IMR-90 (cell line): ENCODE results near the gene GSTM1. TPM values are rescaled to one million over a fixed set of nuclear protein-coding genes. Genes with fewer than 3 reads are reported as not detected.

Experiments
- ATAC-seq: fragments of 200-7000 bp; cut with Tn5 transposase; 2 replicates; pipeline ENCODE4 v1.9.1; 2020; ENCODE audit warnings: low read depth, mild to moderate bottlenecking, moderate library complexity
- BruUV-seq: library from RNA; stranded (reverse); fragments of 400-500 nt; replicated peaks from 2 replicates; lab custom pipeline; 2021; lab: Mats Ljungman, UMichigan
- CTCF ChIA-PET: fragments of 300-600 bp; formaldehyde crosslinking; extraction: SDS; loops from one replicate; lab custom pipeline; 2021; ENCODE audit warnings: antibody characterized with exemption; lab: Yijun Ruan, JAX
- POLR2A ChIA-PET: fragments of 300-600 bp; sonication (Branson Sonifier 250); formaldehyde crosslinking; loops from one replicate; lab custom pipeline; 2022; ENCODE audit warnings: antibody characterized with exemption; ENCODE audit not compliant: unreplicated experiment; lab: Charles Lee
- DNase-seq: peaks from one replicate; pipeline ENCODE4 v3.0.0; 2013
- H2AFZ ChIP-seq: replicated peaks from 2 replicates; pipeline ENCODE3; 2013; ENCODE audit warnings: low read length, mild to moderate bottlenecking; ENCODE audit not compliant: poor library complexity
- H2AK5ac ChIP-seq: 2 replicates; pipeline ENCODE4 v1.6.1; 2013; ENCODE audit warnings: low read depth, low read length, inconsistent platforms
- H2AK9ac ChIP-seq: replicated peaks from 2 replicates; pipeline ENCODE3; 2013; ENCODE audit warnings: mild to moderate bottlenecking, low read depth, low read length, moderate library complexity; ENCODE audit not compliant: poor library complexity
- H2BK120ac ChIP-seq: 2 replicates; pipeline ENCODE4 v1.6.1; 2013; ENCODE audit warnings: low read depth, low read length, inconsistent platforms
- H2BK15ac ChIP-seq: 3 replicates; pipeline ENCODE4 v1.6.1; 2013; ENCODE audit warnings: low read depth, low read length, inconsistent platforms
- H2BK20ac ChIP-seq: 2 replicates; pipeline ENCODE4 v1.6.1; 2013; ENCODE audit warnings: low read depth, mild to moderate bottlenecking, inconsistent platforms, low read length, moderate library complexity
- H2BK5ac ChIP-seq: 2 replicates; pipeline ENCODE4 v1.6.1; 2013; ENCODE audit warnings: mild to moderate bottlenecking, low read depth, low read length, inconsistent platforms; ENCODE audit not compliant: poor library complexity, severe bottlenecking
- H3K14ac ChIP-seq: replicated peaks from 2 replicates; pipeline ENCODE4 v1.6.1; 2013; ENCODE audit warnings: low read depth, low read length, inconsistent platforms
- H3K18ac ChIP-seq: 2 replicates; pipeline ENCODE4 v1.6.1; 2013; ENCODE audit warnings: low read depth, low read length, control low read depth
- H3K23ac ChIP-seq: 2 replicates; pipeline ENCODE4 v1.6.1; 2013; ENCODE audit warnings: low read depth, low read length, inconsistent platforms
- H3K27ac ChIP-seq: 2 replicates; pipeline ENCODE4 v1.5.1; 2013; ENCODE audit warnings: mild to moderate bottlenecking, control low read depth, low read length; ENCODE audit not compliant: insufficient read depth
- H3K27me3 ChIP-seq: 2 replicates; pipeline ENCODE4 v1.6.1; 2013; ENCODE audit warnings: low read length; ENCODE audit not compliant: control insufficient read depth, insufficient read depth
- H3K36me3 ChIP-seq: 2 replicates; pipeline ENCODE4 v1.6.1; 2013; ENCODE audit warnings: low read length, mixed read lengths; ENCODE audit not compliant: control insufficient read depth, insufficient read depth
- H3K4ac ChIP-seq: 2 replicates; pipeline ENCODE4 v1.6.1; 2013; ENCODE audit warnings: low read depth, low read length, inconsistent platforms
- H3K4me1 ChIP-seq: 2 replicates; pipeline ENCODE4 v1.6.1; 2013; ENCODE audit warnings: low read length, mixed read lengths; ENCODE audit not compliant: control insufficient read depth, insufficient read depth
- H3K4me2 ChIP-seq: 2 replicates; pipeline ENCODE4 v1.6.1; 2013; ENCODE audit warnings: low read depth, mild to moderate bottlenecking, control low read depth, low read length, moderate library complexity
- H3K4me3 ChIP-seq: 2 replicates; pipeline ENCODE4 v1.5.1; 2013; ENCODE audit warnings: low read depth, mild to moderate bottlenecking, control low read depth, low read length, moderate library complexity; ENCODE audit not compliant: insufficient read depth
- H3K56ac ChIP-seq: 2 replicates; pipeline ENCODE4 v1.6.1; 2013; ENCODE audit warnings: low read length, inconsistent platforms; ENCODE audit not compliant: insufficient read depth; ENCODE audit errors: extremely low read depth
- H3K79me1 ChIP-seq, 2 experiments: 2 replicates each; pipeline ENCODE4 v1.6.1; 2013; ENCODE audit warnings: low read length in 2 of 2, inconsistent platforms in 1 of 2, low read depth in 1 of 2
- H3K9ac ChIP-seq: 2 replicates; pipeline ENCODE4 v1.6.1; 2013; ENCODE audit warnings: low read depth, low read length, control low read depth
- H3K9me1 ChIP-seq: 2 replicates; pipeline ENCODE4 v1.6.1; 2013; ENCODE audit warnings: low read length, inconsistent platforms; ENCODE audit not compliant: insufficient read depth
- H3K9me3 ChIP-seq: 2 replicates; pipeline ENCODE4 v1.6.1; 2013; ENCODE audit warnings: low read length; ENCODE audit not compliant: control insufficient read depth, insufficient read depth
- H4K20me1 ChIP-seq: 2 replicates; pipeline ENCODE4 v1.6.1; 2013; ENCODE audit warnings: low read length, inconsistent platforms; ENCODE audit not compliant: insufficient read depth
- H4K5ac ChIP-seq: 2 replicates; pipeline ENCODE4 v1.6.1; 2013; ENCODE audit warnings: mild to moderate bottlenecking, low read depth, low read length, control low read depth
- H4K8ac ChIP-seq, 2 experiments: 2 replicates each; pipeline ENCODE4 v1.6.1; 2013; ENCODE audit warnings: low read depth in 2 of 2, low read length in 2 of 2, control low read depth in 1 of 2, inconsistent platforms in 1 of 2
- H4K91ac ChIP-seq: 2 replicates; pipeline ENCODE4 v1.6.1; 2013; ENCODE audit warnings: low read depth, low read length, inconsistent platforms; ENCODE audit not compliant: insufficient read depth
- CHD1 ChIP-seq: IDR thresholded peaks from 2 replicates; pipeline ENCODE4 v1.6.1; 2012; ENCODE audit warnings: low read depth, low read length, improper control_type of control experiment
- NFE2L2 ChIP-seq: fragments of 150-350 bp; IDR thresholded peaks from 2 replicates; pipeline ENCODE4 v1.6.1; 2016; ENCODE audit warnings: low read depth, mild to moderate bottlenecking, low read length
- SMC3 ChIP-seq: fragments of 150-350 bp; IDR thresholded peaks from 2 replicates; pipeline ENCODE4 v1.6.1; 2016; ENCODE audit warnings: low read depth, mild to moderate bottlenecking, antibody characterized with exemption, low read length, moderate library complexity
- WGBS, 2 experiments: methylation state at CpG; one replicate each; pipeline versions ENCODE4 v1.1.5 to v1.1.7; 2013; ENCODE audit warnings: missing lambda C conversion rate in 2 of 2; ENCODE audit not compliant: insufficient read length in 1 of 2; ENCODE audit errors: extremely low coverage in 2 of 2; 5-methylcytosine and 5-hydroxymethylcytosine counted together
- dilution Hi-C: fragments of 300-500 bp; cut with HindIII; formaldehyde crosslinking; loops from one replicate; pipeline ENCODE4 v1.14.3; 2018; ENCODE audit warnings: low sequenced_read_pairs; ENCODE audit not compliant: unreplicated experiment
- in situ Hi-C: fragments of 300-500 bp; cut with MboI; formaldehyde crosslinking; loops from 3 replicates; pipeline ENCODE4 v1.14.3; 2019; ENCODE audit warnings: low sequenced_read_pairs, inconsistent platforms, mixed read lengths
- intact Hi-C: fragments of 100-400 bp; cut with micrococcal nuclease; formaldehyde crosslinking; loops from 2 replicates; pipeline ENCODE4 v1.10.0; 2022
- polyA plus RNA-seq, 3 experiments: library from polyadenylated mRNA; depleted of rRNA; stranded (reverse); fragments of >200 nt; gene quantifications; 2 replicates each; pipeline ENCODE4 v1.2.3, GENCODE V29; 2012; ENCODE audit warnings: low replicate concordance in 1 of 3
- total RNA-seq: library from RNA; depleted of rRNA; stranded (reverse); fragments of >200 nt; gene quantifications from 2 replicates; pipeline ENCODE4 v1.2.3, GENCODE V29; 2012
- TF ChIP-seq, protein P1 (sequence below): conservative IDR thresholded peaks from 2 replicates; pipeline ENCODE4 v1.5.1; 2012; ENCODE audit warnings: mild to moderate bottlenecking, low read depth, low read length, improper control_type of control experiment

The GSTM1 gene
- total and polyA plus RNA-seq, 2 of the 4 experiments (the other 2 are of a cell fraction), result not detected

DNA sequence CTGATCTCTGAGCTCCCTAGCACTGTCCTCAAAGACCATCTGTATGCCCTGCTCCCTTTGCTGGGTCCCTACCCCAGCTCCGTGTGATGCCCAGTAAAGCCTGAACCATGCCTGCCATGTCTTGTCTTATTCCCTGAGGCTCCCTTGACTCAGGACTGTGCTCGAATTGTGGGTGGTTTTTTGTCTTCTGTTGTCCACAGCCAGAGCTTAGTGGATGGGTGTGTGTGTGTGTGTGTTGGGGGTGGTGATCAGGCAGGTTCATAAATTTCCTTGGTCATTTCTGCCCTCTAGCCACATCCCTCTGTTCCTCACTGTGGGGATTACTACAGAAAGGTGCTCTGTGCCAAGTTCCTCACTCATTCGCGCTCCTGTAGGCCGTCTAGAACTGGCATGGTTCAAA lies 30.1 kb downstream of the GSTM1 start:
- Histone ChIP-seq H3K9me3 (no peaks in the 10 kb centered on the region), H3K4me2 (no peak overlapping the region), H4K91ac (peak overlapping the region; percentile 27; the same call in 1 of the 2 replicates), H3K27ac (no peak overlapping the region), H2BK5ac (no peak overlapping the region), H3K36me3 (no peaks in the 10 kb centered on the region), H2BK120ac (peak overlapping the region; percentile 71), H2BK15ac (peak overlapping the region; percentile 81; the same call in 1 of the 3 replicates), H4K8ac (no peak overlapping the region), H3K9ac (no peak overlapping the region), H3K23ac (no peak overlapping the region), H3K79me1 (no peaks in the 10 kb centered on the region), H3K18ac (no peak overlapping the region), H2AK5ac (peak overlapping the region; percentile 67), H3K4me1 (peaks cover 6% of the 10 kb centered on the region; the same call in 1 of the 2 replicates), H2AK9ac (no peak overlapping the region), H3K14ac (peak overlapping the region; percentile 30; the same call in 1 of the 2 replicates), H4K5ac (no peak overlapping the region), H2BK20ac (peak overlapping the region; percentile 17), H2AFZ (peak overlapping the region; percentile 39), H4K20me1 (no peaks in the 10 kb centered on the region), H3K4ac (peak overlapping the region; percentile 43), H3K4me3 (no peak overlapping the region), H3K56ac (no peak overlapping the region), H3K9me1 (no peaks in the 10 kb centered on the region), H3K27me3 (no peaks in the 10 kb centered on the region; the same call in 1 of the 2 replicates)
- no CpG with 5 or more reads among the region's 5 CpGs for WGBS, 2 experiments
- DNase-seq (no peak), ATAC-seq (no peak)
- TF ChIP-seq SMC3, result no peak
- no peak for TF ChIP-seq CHD1
- TF ChIP-seq, protein P1, sequence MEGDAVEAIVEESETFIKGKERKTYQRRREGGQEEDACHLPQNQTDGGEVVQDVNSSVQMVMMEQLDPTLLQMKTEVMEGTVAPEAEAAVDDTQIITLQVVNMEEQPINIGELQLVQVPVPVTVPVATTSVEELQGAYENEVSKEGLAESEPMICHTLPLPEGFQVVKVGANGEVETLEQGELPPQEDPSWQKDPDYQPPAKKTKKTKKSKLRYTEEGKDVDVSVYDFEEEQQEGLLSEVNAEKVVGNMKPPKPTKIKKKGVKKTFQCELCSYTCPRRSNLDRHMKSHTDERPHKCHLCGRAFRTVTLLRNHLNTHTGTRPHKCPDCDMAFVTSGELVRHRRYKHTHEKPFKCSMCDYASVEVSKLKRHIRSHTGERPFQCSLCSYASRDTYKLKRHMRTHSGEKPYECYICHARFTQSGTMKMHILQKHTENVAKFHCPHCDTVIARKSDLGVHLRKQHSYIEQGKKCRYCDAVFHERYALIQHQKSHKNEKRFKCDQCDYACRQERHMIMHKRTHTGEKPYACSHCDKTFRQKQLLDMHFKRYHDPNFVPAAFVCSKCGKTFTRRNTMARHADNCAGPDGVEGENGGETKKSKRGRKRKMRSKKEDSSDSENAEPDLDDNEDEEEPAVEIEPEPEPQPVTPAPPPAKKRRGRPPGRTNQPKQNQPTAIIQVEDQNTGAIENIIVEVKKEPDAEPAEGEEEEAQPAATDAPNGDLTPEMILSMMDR, result no peak
- no peak for TF ChIP-seq NFE2L2
- dilution Hi-C loops (no loop called here), intact Hi-C loops (no loop called here), in situ Hi-C loops (no loop called here)
- ChIA-PET CTCF (interaction anchor here (0.8 kb wide), 1 partner anchor 78 kb away, joined by 3 read pairs; no protein-coding TSS in a partner anchor), POLR2A (no interaction called here)
- BruUV-seq, result no TSS peak
